Measurements from ENCODE around the gene RABGAP1L.

DNA sequence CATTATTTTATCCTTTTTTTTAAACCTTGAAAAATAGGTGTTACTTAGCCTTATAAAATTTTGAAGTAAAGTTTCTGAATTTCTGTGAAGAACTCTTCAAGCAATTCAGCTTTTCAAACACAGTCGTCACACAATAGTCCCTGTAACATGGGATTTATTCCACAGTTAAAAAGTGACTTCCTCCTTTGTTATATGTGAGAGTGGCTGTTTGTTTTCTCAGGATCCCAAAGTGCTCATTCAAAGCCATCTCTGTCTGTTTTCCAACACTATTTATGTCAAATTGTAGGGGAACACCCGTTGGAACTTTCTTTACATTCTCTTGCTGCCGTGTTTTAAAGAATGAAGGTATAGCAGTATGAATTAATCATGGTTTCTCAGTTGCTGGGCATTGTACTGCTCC is 207.6 kb downstream of the RABGAP1L start:
- TF ChIP-seq, protein P1, sequence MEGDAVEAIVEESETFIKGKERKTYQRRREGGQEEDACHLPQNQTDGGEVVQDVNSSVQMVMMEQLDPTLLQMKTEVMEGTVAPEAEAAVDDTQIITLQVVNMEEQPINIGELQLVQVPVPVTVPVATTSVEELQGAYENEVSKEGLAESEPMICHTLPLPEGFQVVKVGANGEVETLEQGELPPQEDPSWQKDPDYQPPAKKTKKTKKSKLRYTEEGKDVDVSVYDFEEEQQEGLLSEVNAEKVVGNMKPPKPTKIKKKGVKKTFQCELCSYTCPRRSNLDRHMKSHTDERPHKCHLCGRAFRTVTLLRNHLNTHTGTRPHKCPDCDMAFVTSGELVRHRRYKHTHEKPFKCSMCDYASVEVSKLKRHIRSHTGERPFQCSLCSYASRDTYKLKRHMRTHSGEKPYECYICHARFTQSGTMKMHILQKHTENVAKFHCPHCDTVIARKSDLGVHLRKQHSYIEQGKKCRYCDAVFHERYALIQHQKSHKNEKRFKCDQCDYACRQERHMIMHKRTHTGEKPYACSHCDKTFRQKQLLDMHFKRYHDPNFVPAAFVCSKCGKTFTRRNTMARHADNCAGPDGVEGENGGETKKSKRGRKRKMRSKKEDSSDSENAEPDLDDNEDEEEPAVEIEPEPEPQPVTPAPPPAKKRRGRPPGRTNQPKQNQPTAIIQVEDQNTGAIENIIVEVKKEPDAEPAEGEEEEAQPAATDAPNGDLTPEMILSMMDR (IDR thresholded peaks at IDR 0.05), result no peak
- no peak for TF ChIP-seq POLR2A (IDR thresholded peaks at IDR 0.05)

All from gastroesophageal sphincter (tissue), 3 donors.